ENCODE data around the gene SH3BP4. TPM values are rescaled to one million over a fixed set of nuclear protein-coding genes. Genes with fewer than 3 reads are reported as not detected.

The SH3BP4 gene
- total and polyA plus RNA-seq, 2 of the 8 experiments (the other 6 are each of a cell fraction or from before 2014, with no cell fraction given): 28.3 to 35.4 TPM

- DNase-seq (ENCODE audit: low read depth in 1 of 2, low spot score in 2 of 2): no peak
- Histone ChIP-seq H3K79me1 (ENCODE audit: low read depth, low read length) (peaks cover 30% of the 10 kb centered on the region), H3K4me1 (replicated peaks in 1 of 4; ENCODE audit: control insufficient read depth in 3 of 4, insufficient read depth in 4 of 4, low read length in 3 of 4) (peaks cover 0 to 26% (median 17%) of the 10 kb centered on the region in 4 experiments; a peak in 6 of 7 replicates), H3K23me2 (ENCODE audit: low read depth, low read length) (peaks cover 6% of the 10 kb centered on the region), H4K5ac (ENCODE audit: insufficient read length, low read depth, low read length) (no peak overlapping the region), H2AFZ (ENCODE audit: low read length) (no peak overlapping the region), H2BK15ac (ENCODE audit: low read length) (no peak overlapping the region), H3K27ac (ENCODE audit: low read depth, low read length) (no peak overlapping the region), H3K9me3 (ENCODE audit: insufficient read depth in 2 of 2, low read depth in 1 of 2, low read length in 1 of 2) (no peaks in the 10 kb centered on the region), H3K23ac (ENCODE audit: insufficient read length) (no peak overlapping the region), H3K27me3 (replicated peaks in 1 of 4; ENCODE audit: control insufficient read depth in 3 of 4, extremely low read depth in 1 of 4, insufficient read depth in 3 of 4, low read length in 3 of 4) (no peaks in the 10 kb centered on the region), H4K91ac (replicated peaks; ENCODE audit: insufficient read length, low read length) (no peak overlapping the region), H4K20me1 (replicated peaks in 1 of 2; ENCODE audit: control insufficient read depth in 1 of 2, insufficient read depth in 2 of 2, low read length in 2 of 2) (peaks cover 25 to 30% of the 10 kb centered on the region in 2 experiments), H2BK12ac (ENCODE audit: low read depth, low read length) (no peak overlapping the region), H3K9ac (replicated peaks in 1 of 4; ENCODE audit: extremely low read depth in 1 of 4, low read depth in 3 of 4, low read length in 3 of 4) (no peak overlapping the region), H3K4me2 (ENCODE audit: insufficient read depth in 1 of 2, low read depth in 2 of 2, low read length in 2 of 2) (no peak overlapping the region), H3K36me3 (ENCODE audit: control insufficient read depth in 2 of 4, insufficient read depth in 4 of 4, low read length in 3 of 4) (peaks cover 0 to 13% (median 0%) of the 10 kb centered on the region in 4 experiments; a peak in 2 of 8 replicates), H3K79me2 (ENCODE audit: control insufficient read depth in 1 of 2, insufficient read depth in 2 of 2, low read length in 2 of 2) (peaks cover 19 to 95% of the 10 kb centered on the region in 2 experiments), H3K18ac (ENCODE audit: extremely low read depth, low read length) (no peak overlapping the region), H3K56ac (replicated peaks; ENCODE audit: insufficient read length, low read depth, low read length) (no peak overlapping the region), H3K14ac (ENCODE audit: insufficient read length) (no peak overlapping the region), H4K8ac (ENCODE audit: extremely low read depth, insufficient read depth, low read length) (no peak overlapping the region), H2BK120ac (replicated peaks; ENCODE audit: low read depth, low read length) (no peak overlapping the region), H2AK5ac (ENCODE audit: low read depth, low read length) (no peak overlapping the region), H2BK5ac (ENCODE audit: low read depth, low read length) (no peak overlapping the region), H3K4ac (replicated peaks; ENCODE audit: insufficient read length, low read depth, low read length) (no peak overlapping the region), H3K4me3 (ENCODE audit: extremely low read depth in 1 of 4, insufficient read depth in 2 of 4, low read depth in 3 of 4, low read length in 4 of 4) (no peak overlapping the region), H2BK20ac (ENCODE audit: low read length) (no peak overlapping the region)
- WGBS, 2 experiments (ENCODE audit: extremely low coverage in 1 of 2, insufficient coverage in 1 of 2, insufficient read length in 1 of 2, insufficient replicate concordance in 2 of 2, low coverage in 1 of 2, low lambda C conversion rate in 2 of 2, missing lambda C conversion rate in 1 of 2): 87% methylated on average over 7 of the region's 7 CpGs; no CpG with 5 or more reads in 1 of the 2 experiments
- ChIA-PET CTCF (ENCODE audit: partially characterized antibody) (interaction anchor here (0.6 to 1.3 kb wide), 3 partner anchors 14 to 23 kb away, joined by 3 read pairs; no protein-coding TSS in a partner anchor), POLR2A (ENCODE audit: partially characterized antibody) (no interaction called here)
- no peak for TF ChIP-seq SAP30 (IDR thresholded peaks at IDR 0.05; ENCODE audit: insufficient read depth, insufficient replicate concordance, low read length)
- TF ChIP-seq JUND (IDR thresholded peaks at IDR 0.05; ENCODE audit: low read length): 0 out of 2 replicates have a peak, but pooled peaks have one; percentile 28
- FAIRE-seq: no peak
These were observed 19.7 kb downstream of the SH3BP4 start for GRCh38 chr2:234971496-234971895.
